Lower leg skin (tissue), 4 donors: ENCODE measurements around the gene GPR50. TPM values are rescaled to one million over a fixed set of nuclear protein-coding genes. Genes with fewer than 3 reads are reported as not detected.

Experiments used
- DNase-seq, 2 donors: peaks; one replicate each; pipeline ENCODE4 v3.0.0-alpha.2; 2019; ENCODE audit warnings: low spot score in 2 of 2
- H3K4me3 ChIP-seq: fragments of 200-600 bp; sonication (generic); 2 replicates; pipeline ENCODE4 v1.5.1; 2017; ENCODE audit warnings: mild to moderate bottlenecking, low read depth; ENCODE audit not compliant: poor library complexity, severe bottlenecking
- POLR2A ChIP-seq, 2 donors: fragments of 450-650 bp; IDR thresholded peaks; one replicate each; pipeline ENCODE4 v1.6.1; 2016 to 2017; ENCODE audit warnings: antibody characterized with exemption in 2 of 2, mild to moderate bottlenecking in 1 of 2, moderate library complexity in 1 of 2
- WGBS, 2 donors: methylation state at CpG; one replicate each; pipeline ENCODE4 v1.1.5; 2018; 5-methylcytosine and 5-hydroxymethylcytosine counted together
- intact Hi-C: fragments of 100-400 bp; cut with DNase I; formaldehyde crosslinking; loops from one replicate; pipeline ENCODE4 v1.15.0; 2023; ENCODE audit warnings: low total_unique reads
- total RNA-seq, 4 donors: library from RNA; depleted of rRNA; stranded (reverse); fragments of >200 nt; gene quantifications; one replicate each; pipeline ENCODE4 v1.1.0, GENCODE V29; 2016
- TF ChIP-seq, protein P1 (sequence below), 3 donors: fragments of 450-650 bp; IDR thresholded peaks; one replicate each; pipeline ENCODE4 v1.5.1; 2016; ENCODE audit warnings: antibody characterized with exemption in 3 of 3, mild to moderate bottlenecking in 3 of 3, moderate library complexity in 2 of 3

Gene GPR50
- total RNA-seq, 4 donors from 2014 or later: 0.23 to 0.25 TPM; not detected in 2

DNA sequence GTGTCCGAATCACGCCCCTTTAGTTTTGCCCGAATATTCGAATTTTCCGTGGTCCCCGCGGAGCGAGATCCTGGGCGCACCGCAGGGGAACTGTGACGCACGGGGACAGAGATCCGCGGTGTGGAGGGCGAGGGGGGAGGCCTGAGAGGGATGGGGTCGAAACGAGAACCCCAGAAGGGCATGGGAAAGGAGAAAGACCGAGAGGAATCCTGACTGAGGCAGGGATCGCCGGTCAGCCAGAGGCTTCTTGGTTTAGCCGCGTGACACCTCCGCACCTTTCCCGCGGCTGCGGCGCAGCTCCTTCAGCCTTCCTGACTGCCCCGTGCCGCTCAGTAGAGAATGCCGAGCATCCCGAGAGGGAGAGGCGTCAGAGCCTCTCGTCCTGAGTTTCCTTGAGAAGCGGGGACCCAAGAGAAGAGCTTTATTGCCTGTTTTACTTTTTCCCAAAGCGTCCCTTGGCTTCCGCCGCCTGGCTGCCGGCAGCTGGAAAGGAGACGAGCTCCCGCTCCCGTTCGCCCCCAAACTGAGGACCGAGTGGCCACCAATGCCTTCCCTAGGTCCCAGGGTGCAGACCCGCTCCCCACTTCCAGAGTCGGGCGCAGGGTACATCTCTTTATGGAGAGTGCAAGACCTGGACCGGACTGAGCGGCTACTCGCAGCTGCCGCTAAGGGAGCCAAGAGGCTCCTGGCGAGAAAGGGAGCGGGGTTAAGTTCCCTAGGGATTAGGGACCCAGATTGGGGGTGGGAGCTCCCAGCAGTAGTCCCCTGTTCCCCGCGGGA, 911 bp upstream of the GPR50 start:
- no peak for DNase-seq
- no peak for TF ChIP-seq POLR2A (IDR thresholded peaks at IDR 0.05)
- TF ChIP-seq, protein P1, sequence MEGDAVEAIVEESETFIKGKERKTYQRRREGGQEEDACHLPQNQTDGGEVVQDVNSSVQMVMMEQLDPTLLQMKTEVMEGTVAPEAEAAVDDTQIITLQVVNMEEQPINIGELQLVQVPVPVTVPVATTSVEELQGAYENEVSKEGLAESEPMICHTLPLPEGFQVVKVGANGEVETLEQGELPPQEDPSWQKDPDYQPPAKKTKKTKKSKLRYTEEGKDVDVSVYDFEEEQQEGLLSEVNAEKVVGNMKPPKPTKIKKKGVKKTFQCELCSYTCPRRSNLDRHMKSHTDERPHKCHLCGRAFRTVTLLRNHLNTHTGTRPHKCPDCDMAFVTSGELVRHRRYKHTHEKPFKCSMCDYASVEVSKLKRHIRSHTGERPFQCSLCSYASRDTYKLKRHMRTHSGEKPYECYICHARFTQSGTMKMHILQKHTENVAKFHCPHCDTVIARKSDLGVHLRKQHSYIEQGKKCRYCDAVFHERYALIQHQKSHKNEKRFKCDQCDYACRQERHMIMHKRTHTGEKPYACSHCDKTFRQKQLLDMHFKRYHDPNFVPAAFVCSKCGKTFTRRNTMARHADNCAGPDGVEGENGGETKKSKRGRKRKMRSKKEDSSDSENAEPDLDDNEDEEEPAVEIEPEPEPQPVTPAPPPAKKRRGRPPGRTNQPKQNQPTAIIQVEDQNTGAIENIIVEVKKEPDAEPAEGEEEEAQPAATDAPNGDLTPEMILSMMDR (IDR thresholded peaks at IDR 0.05): no peak
- intact Hi-C loops: no loop called here
- 4 to 50% methylated on average over 39 to 54 of the region's 54 CpGs for WGBS, 2 donors
- H3K4me3 ChIP-seq: no peak overlapping the region

DNA sequence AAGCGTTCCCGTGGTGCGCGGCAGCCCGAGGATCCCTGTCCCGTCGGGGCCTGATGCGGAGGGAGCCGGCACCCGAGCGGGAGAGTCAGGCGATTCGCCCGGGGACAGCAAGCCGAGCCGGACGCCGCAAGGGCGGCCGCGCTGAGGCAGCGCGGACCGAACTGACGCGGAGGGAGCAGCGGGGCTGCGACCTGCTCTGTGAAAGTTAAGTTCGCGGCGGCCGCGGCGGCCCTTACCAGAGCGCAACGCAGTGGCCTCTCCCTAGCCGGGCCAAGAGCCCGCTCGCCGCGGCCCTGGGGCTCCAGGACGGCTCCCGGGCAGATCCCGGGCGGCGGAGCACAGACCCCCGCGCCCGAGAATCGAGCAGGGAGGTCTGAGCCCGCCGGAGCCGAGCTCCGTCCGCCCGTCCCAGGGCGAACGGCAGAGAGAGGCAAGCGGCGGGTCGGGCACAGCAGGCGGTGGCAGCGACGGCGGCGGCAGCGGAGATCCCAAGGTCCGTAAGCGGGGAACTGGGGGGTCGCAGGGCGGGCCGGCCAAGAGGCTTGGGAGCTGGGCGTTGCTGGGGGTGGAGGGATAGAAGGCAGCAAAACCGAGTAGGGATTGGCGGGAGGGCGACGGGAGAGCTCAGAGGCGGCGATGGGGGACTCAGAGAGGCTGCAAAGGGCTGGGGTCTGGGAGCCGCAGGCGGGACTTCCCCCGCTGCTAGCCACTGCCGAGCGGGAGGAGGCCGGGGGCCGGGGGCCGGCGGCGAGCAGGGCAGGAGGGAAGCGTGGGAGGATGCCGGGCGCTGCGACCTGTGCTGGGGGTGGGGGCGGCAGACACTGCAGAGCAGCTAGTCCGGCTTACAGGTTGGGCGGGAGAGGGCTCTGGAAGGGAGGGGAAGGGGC, 1.0 kb downstream of the GPR50 start:
- DNase-seq: no peak
- intact Hi-C loops: no loop called here
- H3K4me3 ChIP-seq: no peak overlapping the region
- WGBS, 2 donors: 2 to 53% methylated on average over 24 to 93 of the region's 96 CpGs
- no peak for TF ChIP-seq POLR2A (IDR thresholded peaks at IDR 0.05)
- TF ChIP-seq, protein P1 (IDR thresholded peaks at IDR 0.05): no peak

DNA sequence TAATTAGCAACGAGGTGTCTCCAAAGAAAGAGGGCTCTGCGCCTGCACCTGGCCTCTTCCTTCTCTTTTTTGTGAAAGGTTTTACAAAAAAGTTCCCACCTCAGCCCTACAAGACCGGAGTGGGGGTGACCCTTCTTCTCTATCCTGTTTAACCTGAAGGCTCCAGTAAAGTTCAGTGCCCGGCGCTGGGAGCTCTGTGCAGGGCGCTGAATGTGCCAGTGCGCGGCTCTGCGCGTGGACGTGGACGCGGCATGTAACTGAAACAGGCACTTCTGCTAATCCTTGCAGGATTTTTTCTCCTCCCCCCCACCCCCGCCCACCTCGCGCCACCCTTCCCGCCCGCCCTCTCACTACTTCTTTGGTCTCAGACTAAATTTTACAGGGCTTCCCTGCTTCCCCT, 2.4 kb downstream of the GPR50 start:
- WGBS, 2 donors: 0 to 24% methylated on average over 17 to 18 of the region's 18 CpGs
- intact Hi-C loops: no loop called here
- no peak for DNase-seq
- no peak overlapping the region for H3K4me3 ChIP-seq
- TF ChIP-seq POLR2A (IDR thresholded peaks at IDR 0.05): no peak
- TF ChIP-seq, protein P1 (IDR thresholded peaks at IDR 0.05): no peak

DNA sequence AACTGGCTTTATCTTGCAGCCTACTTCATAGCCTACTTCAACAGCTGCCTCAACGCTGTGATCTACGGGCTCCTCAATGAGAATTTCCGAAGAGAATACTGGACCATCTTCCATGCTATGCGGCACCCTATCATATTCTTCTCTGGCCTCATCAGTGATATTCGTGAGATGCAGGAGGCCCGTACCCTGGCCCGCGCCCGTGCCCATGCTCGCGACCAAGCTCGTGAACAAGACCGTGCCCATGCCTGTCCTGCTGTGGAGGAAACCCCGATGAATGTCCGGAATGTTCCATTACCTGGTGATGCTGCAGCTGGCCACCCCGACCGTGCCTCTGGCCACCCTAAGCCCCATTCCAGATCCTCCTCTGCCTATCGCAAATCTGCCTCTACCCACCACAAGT, 4.0 kb downstream of the GPR50 start:
- no peak for DNase-seq
- TF ChIP-seq POLR2A (IDR thresholded peaks at IDR 0.05): no peak
- TF ChIP-seq, protein P1 (IDR thresholded peaks at IDR 0.05): no peak
- 96 to 98% methylated on average over 12 to 17 of the region's 18 CpGs for WGBS, 2 donors
- intact Hi-C loops: no loop called here
- no peak overlapping the region for H3K4me3 ChIP-seq

DNA sequence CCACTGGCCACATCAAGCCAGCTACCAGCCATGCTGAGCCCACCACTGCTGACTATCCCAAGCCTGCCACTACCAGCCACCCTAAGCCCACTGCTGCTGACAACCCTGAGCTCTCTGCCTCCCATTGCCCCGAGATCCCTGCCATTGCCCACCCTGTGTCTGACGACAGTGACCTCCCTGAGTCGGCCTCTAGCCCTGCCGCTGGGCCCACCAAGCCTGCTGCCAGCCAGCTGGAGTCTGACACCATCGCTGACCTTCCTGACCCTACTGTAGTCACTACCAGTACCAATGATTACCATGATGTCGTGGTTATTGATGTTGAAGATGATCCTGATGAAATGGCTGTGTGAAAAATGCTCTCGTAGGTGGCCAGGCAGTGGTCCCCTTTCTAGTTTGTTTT, 4.7 kb downstream of the GPR50 start:
- TF ChIP-seq POLR2A (IDR thresholded peaks at IDR 0.05): no peak
- TF ChIP-seq, protein P1 (IDR thresholded peaks at IDR 0.05): no peak
- no peak overlapping the region for H3K4me3 ChIP-seq
- intact Hi-C loops: no loop called here
- WGBS, 2 donors: 80 to 87% methylated on average over 5 to 7 of the region's 7 CpGs
- no peak for DNase-seq
